Activated effector memory CD4-positive, alpha-beta T cell treated with anti-CD3 and anti-CD28 coated beads, Interleukin-2, amount 50 U/mL, for 16 hours (primary cell): ENCODE results near the gene PRRC2A.

Experiments used
- DNase-seq: peaks from one replicate; pipeline ENCODE4 v3.0.0-alpha.2; 2020

The PRRC2A gene

GRCh38 chr6:31626952-31627351 is 6.4 kb downstream of the PRRC2A start:
- DNase-seq: no peak

GRCh38 chr6:31627690-31628287 is 7.3 kb downstream of the PRRC2A start:
- DNase-seq: no peak

GRCh38 chr6:31629014-31629413 is 8.5 kb downstream of the PRRC2A start:
- no peak for DNase-seq

GRCh38 chr6:31630177-31630934 is 9.8 kb downstream of the PRRC2A start:
- DNase-seq: no peak

GRCh38 chr6:31631209-31631608 is 10.7 kb downstream of the PRRC2A start:
- DNase-seq: no peak

- no peak for DNase-seq
Observed at GRCh38 chr6:31631681-31632278, 11.3 kb downstream of the PRRC2A start.

GRCh38 chr6:31632279-31632946 is 11.9 kb downstream of the PRRC2A start:
- no peak for DNase-seq

- DNase-seq: no peak
Observed at GRCh38 chr6:31633447-31633846, 12.9 kb downstream of the PRRC2A start.

- no peak for DNase-seq
Observed at GRCh38 chr6:31634131-31634530, 13.6 kb downstream of the PRRC2A start.

- DNase-seq: no peak
Observed at GRCh38 chr6:31634969-31635575, 14.6 kb downstream of the PRRC2A start.

- no peak for DNase-seq
Observed at GRCh38 chr6:31636698-31637596, 16.4 kb downstream of the PRRC2A start.

GRCh38 chr6:31639043-31639442 is 18.5 kb downstream of the PRRC2A start:
- DNase-seq: no peak

GRCh38 chr6:31639449-31639861 is 18.9 kb downstream of the PRRC2A start:
- DNase-seq: no peak

- DNase-seq: no peak
Observed at GRCh38 chr6:31640612-31641011, 20.1 kb downstream of the PRRC2A start.

- DNase-seq: no peak
Observed at GRCh38 chr6:31641370-31641769, 20.9 kb downstream of the PRRC2A start.

GRCh38 chr6:31642798-31643570 is 22.5 kb downstream of the PRRC2A start:
- no peak for DNase-seq

GRCh38 chr6:31643818-31644454 is 23.4 kb downstream of the PRRC2A start:
- DNase-seq: no peak

- no peak for DNase-seq
Observed at GRCh38 chr6:31645325-31645724, 24.8 kb downstream of the PRRC2A start.

- no peak for DNase-seq
Observed at GRCh38 chr6:31651602-31652191, 31.2 kb downstream of the PRRC2A start.
